Gastrocnemius medialis (tissue), 4 donors: ENCODE data around the gene ADCY9.

Experiments
- POLR2A ChIP-seq, 2 donors: fragments of 450-650 bp; IDR thresholded peaks; one replicate each; pipeline ENCODE4 v1.6.1; 2017; ENCODE audit warnings: antibody characterized with exemption in 2 of 2, mild to moderate bottlenecking in 2 of 2, moderate library complexity in 2 of 2
- TF ChIP-seq, protein P1 (sequence below), 5 experiments: fragments of 450-650 bp in 3 of 5; fragments of 200-600 bp in 2 of 5; sonication (generic) in 2 of 5; IDR thresholded peaks in 4 of 5; conservative IDR thresholded peaks in 1 of 5; 1 replicate in 4 of 5; 2 replicates in 1 of 5; pipeline ENCODE4 v1.5.1; 2016 to 2019; ENCODE audit warnings: antibody characterized with exemption in 5 of 5, mild to moderate bottlenecking in 3 of 5, moderate library complexity in 3 of 5

DNA sequence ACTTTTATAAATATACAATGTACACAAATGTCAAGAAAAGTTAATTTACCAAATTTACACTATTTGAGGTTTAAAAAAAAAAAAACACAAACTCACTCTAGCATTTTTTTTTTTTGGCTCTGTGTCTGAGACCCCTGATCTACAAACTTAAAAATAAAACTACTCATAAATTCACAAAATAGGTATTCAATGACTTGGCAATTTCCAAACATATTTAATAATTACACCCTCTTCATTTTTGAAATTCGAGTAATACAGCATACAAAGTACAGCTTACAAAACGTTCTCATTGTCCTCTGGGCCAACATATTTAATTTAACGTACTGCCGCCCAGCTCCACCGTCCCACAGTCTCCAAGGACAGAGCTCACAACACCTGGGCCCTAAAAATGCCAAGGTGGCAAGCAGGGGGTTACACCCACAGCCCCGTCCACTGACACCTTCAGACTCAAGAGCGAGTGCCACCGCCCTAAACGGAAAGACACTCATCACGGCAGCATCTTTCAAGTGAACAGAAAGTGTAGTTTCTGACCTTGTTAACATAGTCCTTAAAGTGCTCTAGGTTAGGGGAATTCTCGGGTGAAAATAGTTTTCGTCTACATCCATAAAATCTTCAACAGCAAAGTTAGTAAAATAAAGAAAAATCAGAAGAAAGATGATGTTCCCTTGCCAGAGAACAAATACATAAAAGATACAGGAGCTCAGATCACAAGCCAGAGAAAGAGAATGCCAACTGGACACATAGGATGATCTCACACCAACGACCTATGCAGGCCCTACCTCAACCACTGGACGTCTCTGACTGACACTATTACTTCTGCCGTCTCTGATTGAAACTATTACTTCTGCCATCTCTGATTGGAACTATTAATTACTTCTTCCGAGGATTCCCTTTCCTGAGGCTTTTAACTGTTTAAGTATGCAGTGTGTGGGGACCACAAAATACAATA is 4.2 kb downstream of the ADCY9 start:
- TF ChIP-seq, protein P1, sequence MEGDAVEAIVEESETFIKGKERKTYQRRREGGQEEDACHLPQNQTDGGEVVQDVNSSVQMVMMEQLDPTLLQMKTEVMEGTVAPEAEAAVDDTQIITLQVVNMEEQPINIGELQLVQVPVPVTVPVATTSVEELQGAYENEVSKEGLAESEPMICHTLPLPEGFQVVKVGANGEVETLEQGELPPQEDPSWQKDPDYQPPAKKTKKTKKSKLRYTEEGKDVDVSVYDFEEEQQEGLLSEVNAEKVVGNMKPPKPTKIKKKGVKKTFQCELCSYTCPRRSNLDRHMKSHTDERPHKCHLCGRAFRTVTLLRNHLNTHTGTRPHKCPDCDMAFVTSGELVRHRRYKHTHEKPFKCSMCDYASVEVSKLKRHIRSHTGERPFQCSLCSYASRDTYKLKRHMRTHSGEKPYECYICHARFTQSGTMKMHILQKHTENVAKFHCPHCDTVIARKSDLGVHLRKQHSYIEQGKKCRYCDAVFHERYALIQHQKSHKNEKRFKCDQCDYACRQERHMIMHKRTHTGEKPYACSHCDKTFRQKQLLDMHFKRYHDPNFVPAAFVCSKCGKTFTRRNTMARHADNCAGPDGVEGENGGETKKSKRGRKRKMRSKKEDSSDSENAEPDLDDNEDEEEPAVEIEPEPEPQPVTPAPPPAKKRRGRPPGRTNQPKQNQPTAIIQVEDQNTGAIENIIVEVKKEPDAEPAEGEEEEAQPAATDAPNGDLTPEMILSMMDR (IDR thresholded peaks at IDR 0.05 in 4 of 5, conservative IDR thresholded peaks at IDR 0.05 in 1 of 5), result no peak
- no peak for TF ChIP-seq POLR2A (IDR thresholded peaks at IDR 0.05)
